HG03139 (cell line): ENCODE measurements around the gene VAV2.
A peak's percentile ranks its signal among the peaks of the same experiment; 100 is the strongest.

ENCODE experiments used
- ATAC-seq: cut with Tn5 transposase; IDR thresholded peaks from one replicate; pipeline ENCODE4 v1.9.1; 2021; ENCODE audit not compliant: unreplicated experiment

VAV2 gene

DNA sequence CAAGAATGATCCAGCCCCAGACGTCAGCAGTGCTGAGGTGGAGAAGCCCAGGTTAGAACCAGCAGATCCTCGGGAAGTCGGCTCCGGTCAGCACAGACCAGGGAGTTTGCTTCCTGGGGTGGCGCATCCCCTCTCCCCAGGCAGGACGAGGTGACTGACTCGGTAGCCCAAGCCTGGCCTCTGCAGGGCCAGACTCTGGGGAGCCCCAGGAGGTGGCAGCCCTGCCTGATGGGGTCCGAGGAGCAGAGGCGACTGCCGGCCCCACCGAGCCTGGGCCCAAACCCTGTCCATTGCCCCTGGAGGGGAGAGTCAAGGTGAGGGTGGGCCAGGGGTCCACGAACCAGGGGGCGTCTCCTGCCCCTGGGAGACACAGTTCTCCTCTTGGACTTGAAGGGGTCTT is 201.1 kb downstream of the VAV2 start:
- no peak for ATAC-seq

DNA sequence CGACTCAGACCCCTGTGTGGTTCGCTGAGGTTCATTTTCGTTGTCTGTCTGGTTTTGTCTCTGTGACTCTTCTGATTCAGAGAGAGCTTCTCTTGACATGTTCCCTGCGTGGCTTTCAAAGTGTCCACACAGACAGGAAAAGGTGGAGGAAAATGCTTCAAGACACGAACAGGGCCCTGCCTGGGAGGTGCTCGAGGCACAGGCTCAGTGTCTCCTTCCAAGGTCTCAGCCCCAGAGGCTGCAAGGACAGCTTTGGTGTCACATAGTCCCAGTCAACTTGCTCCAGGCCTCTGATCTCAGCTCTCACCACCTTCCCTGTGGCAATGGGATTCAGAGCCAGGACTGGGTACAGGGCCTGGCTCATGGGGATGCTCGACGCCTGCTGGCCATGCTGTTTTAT is 202.3 kb downstream of the VAV2 start:
- no peak for ATAC-seq

DNA sequence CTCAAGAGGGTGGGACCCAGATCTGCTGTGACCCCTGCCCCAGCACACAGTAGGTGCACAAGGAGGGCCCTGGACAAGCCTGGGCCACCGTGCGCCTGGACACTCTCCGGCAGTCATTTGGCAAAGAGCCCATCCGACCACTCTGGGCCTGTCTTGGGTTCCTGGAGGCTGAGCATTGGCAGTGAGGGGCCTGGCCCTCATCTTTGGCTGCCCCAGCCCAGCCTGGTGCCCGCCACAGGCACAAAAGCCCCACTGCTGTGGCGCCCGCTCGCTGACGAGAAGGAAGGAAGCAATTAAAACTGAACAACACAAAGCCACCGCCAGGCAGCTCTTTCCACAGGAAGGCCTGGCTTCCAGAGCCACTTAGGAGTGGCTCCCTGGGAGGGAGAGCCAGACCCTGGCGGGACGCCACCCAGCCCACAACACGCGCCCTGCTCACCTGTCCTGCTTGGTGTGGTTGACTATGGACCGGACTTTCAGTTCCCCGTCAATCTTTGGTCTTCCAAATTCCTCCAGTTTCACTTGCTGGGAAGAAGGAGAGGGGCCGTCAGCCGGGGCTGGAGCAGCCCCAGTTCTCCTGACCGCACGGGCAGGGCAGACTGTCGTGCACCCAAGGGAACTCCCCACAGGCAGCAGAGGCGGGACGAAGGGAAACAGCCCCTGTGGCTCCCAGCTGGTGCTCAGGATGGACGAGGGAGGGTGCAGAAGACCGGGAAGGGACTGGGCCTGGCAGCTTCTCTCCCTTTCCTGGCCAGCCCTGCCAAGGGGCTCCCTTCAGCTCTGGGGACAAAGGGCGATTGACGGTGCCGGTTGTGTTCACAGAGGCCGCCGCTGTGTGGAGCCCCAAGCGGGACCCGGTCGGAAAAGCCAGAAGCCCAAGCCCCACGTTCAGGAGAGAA is 203.1 kb downstream of the VAV2 start:
- no peak for ATAC-seq

DNA sequence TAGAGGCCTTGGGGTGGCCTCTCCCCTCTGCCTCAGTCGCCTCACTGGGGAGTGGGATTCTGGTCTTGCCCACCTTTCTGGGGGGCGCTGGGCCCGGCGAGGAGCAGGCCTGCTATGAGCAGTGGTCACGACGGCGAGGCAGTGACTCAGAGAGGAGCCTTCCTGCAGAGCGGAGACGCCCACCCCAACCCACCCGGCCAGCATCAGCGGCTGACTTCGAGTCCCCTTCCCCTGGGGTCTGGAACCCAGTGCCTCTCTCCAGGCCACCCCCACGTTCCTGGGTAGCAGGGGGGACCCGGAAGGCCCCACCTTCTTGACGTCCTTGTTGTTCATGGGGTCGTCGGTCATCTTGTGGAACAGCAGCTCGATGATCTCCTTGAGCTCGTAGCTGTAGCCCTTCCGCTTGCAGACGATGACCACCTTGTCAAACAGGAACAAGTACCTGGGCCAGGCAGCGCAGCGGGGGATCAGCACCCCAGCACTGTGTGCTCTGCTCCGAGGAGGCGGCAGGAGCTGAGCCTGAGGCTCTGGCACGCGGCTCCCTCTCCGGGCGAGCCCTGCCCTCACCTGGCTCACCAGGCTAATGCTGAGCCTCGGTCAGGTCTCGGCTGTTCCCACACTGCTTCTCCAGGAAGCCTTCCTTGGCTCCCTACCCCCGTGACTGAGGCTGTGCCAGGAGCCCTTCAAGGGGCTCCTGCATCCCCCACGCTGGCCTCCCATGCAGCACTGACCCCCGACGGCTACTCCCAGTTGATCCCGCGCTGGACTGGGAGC is 203.9 kb downstream of the VAV2 start:
- ATAC-seq: no peak

DNA sequence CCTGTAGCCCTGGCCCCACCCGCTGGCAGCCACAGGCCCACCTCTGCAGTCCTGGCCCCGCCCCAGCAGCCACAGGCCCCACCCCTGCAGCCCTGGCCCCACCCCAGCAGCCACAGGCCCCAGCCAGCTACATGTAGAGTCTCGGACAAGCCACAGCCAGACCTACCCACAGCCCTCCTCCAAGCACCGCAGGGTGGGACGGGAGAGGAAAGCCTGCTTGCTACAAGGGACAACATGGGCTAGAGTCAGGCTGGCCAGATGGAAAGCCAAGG is 204.4 kb downstream of the VAV2 start:
- ATAC-seq: peak; percentile 51

DNA sequence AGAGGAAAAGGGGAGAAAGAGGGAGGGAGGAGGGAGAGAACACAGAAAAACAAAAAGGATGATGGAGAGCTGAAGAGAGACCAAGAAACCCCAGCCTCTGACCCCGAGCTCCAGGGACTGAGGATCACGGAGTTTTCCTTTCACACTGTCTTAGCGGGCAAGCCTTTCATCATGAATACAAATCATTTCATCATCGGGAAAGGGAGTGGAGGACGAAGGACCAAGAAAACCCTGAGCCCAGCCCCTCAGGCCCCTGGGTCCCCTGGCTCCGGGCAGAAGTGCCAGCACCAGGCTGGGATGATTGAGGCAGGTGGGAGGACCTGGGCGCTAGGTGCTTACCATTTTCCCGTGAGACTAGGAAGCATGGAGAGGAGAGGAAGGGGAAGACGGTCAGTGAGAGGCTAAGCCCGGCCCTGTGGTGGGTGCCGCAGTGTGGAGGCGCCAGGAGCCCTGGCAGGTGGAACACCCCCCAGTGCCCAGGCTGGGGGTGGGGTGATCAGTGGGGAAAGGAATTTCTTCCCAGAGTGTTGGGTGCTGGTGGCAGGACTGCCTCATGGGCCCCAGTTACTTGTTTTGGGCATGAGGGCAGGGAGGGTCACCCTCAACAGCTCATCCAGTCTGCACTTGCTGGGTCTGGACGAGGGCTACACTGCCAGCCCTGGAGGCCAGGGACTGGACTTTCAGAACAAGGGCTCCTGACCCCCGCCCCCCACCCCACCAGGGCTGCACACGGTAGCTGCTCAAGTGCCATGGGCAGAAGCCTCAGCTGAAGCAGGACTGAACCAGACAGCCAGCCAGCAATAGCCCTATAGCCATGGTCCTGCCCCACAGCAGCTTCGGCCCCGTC is 205.0 kb downstream of the VAV2 start:
- ATAC-seq: no peak

DNA sequence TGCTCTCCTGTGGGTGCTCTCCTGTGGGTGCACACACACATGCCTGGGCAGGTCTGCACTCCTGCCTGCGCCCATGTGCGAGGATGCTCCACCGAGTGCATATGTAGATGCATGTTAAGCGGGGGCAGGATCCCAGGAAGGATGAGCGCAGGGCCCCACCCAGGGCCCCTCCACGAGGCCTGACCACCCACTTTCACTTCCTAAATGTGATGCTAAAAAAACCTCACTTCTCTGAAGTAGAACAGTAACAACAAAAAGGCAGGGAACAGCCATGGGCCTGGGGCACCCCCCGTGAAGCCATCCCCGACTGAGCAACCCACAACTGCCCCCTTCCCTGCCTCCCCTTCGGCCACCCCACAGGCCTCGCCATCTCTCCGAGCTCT is 205.8 kb downstream of the VAV2 start:
- peak; percentile 53 for ATAC-seq

DNA sequence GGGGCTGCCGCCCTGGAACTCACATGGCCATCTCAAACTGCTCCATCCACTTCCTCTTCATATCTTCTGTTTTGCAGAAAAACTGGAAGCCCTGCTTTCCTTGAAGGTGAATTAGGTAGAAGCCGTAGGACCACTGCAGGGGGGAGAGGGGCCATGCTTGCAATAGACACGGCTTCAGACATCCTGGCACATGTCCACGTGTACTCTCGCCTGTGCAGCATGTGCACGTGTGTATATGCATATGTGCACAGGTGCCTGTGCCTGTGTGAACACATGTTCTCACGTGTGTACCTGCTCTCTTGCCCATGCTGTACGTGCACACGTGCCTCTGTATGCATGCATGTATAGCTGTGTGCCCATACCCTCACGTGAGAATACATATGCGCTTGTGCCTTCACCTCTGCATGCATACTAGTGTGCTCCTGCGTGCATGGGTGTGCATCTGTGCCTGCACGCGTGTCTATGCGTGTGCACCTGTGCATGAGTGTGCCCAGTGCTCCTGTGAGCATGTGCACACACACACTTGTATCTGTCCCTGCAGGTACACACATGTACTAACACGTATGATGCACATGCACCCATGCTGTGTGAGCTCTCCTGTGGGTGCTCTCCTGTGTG is 206.3 kb downstream of the VAV2 start:
- ATAC-seq: no peak

DNA sequence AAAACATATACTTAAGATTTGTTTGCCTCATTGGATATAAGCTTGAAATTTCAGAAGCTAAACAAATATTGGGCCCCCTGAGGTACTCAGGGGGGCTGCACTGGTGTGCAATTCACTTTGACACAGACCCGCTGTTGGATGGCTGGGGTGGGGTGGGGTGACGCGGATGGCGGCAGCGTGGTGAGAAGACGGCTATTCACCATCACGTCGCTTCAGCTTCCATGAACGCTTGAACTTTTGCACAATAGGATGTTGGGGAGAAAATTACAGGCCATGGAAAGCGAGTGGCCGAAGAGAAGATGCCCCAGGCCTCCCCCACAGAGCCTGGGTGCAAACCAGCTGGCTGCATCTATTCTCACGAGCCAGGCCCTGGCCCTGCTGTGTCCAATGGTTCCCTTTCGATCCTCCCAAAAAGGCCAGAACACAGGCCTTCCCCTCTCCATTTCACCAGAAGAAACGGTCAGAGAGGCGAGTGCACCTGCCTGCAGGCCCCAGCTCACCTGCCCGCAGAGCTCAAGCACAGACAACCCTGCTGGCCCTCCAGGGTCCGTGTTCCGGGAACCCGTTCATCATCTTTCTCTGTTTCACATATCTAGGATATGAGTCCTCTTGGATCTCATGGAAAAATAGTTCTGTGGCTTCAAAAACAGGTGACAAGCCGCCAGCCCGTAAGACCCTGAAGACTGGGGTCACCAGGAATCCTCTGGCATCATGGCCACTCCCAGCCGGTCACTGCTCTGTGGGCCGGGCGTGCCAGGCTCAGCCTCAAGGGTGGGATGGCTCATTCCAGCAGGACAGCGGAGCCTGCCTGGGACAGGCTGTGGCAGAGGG is 207.2 kb downstream of the VAV2 start:
- ATAC-seq: no peak

DNA sequence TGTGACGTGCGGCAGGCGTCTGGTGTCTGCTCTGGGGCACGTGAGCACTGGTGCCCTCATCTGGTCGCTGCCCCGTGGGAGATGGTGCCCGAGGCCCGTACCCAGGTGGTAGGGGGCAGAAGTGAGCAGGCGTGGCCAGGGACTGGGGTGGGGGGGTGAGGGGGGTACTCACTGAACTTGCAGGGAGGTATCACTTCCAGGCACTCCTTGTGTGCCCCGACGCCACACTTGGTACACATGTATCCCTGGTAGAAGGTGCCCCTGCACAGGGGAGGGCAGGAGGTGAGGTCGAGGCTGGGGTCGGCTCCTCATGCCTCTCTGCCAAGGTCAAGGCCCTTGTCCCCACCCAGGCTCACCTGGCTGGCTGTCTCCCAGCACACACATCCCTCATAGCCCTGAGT is 208.8 kb downstream of the VAV2 start:
- no peak for ATAC-seq

DNA sequence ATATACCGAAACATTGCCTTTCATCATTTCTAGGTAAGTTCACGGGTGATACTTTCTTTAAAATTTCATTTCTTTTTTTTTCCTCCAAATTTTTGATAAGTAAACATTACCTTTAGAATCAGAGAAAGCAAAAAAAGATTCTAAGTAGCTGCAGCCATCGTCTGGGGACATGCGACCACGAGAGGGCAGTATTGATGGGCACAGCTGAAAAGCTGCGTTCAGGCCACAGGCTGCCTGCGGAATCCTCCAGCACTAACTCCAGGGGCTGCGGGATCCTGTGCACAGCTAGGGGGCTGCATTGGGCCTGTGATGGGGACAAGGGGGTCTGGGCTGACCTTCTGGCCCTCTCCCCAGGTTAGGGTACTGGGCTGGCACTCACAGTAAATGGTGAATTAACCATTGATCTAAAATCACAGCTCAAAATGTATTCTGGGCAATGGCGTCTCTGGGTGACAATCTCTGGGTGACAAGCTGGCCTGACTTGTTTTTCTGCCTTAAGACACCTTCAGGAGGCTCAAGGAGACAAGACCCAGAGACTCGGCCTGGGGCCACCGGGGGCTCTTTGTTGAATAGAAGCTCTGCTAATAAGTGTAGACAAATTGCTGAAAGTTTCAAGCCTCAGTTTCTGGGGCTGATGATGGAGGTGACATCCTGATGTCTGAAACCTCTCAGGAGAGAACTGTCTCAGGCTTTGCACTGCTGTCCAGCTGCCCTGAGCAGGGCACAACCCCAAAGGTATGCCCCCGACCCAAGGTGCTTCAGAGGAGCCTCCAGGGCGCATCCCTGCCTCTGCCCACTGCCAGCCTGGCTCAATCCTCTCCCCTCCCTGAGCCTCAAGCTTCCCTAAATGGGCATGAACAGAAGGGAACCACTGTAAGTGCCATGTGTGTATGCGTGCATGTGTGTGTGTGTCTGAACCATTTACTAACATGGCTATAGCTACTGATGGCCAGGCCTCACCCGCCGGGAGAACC is 209.7 kb downstream of the VAV2 start:
- no peak for ATAC-seq

DNA sequence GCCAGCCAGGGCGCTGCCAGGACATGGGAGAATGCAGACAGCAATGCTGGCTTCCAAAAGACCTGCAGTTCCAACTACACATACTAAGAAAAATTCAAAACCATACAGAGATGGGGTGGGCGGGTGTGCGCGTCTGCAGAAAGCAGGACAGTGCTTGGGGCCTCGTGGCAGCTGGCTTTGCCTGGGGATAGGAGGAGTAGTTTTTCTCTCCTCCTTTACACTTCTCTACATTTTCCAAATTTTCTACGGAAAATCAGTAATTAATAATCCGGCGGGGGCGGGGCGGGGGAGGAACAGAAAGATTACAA is 210.3 kb downstream of the VAV2 start:
- ATAC-seq: no peak

DNA sequence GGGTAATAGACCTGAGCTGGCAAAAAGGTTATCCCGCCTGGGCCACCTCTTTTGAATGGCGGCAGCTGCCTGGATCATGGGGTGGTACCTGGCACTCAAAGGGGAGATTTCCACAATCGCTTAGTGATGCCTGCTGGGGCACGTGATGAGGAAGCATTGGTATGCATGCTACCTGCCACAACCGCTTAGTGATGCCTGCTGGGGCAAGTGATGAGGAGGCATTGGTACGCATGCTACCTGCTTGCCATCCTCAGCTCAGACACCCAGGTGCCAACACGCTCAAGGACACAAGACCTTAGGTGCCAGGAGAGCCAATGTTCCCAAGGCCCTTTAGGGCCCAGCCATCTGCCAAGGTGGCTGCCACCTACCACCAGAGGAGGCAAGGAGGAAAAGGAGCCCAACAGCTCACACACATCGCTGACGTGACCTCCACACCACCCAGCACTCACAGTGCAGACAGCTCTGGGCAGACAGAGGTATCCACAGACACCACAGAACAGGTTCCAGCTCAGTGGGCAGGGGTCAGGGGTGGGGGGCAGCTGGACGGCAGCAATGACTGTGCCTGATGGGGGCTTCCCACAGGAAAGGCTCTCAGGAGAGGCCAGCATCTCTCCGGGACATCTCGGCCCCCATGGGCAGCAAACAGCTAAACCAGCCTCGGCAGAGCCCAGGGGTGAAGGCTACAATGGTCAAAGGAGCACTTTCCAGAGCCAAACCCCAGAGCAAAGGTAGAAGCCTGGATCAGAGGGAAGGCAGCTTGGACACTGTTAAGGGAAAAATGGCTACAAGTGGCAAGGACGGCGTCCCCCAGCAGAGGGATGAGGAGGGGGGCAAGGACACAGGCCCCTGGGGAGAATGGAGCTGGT is 210.9 kb downstream of the VAV2 start:
- ATAC-seq: no peak

DNA sequence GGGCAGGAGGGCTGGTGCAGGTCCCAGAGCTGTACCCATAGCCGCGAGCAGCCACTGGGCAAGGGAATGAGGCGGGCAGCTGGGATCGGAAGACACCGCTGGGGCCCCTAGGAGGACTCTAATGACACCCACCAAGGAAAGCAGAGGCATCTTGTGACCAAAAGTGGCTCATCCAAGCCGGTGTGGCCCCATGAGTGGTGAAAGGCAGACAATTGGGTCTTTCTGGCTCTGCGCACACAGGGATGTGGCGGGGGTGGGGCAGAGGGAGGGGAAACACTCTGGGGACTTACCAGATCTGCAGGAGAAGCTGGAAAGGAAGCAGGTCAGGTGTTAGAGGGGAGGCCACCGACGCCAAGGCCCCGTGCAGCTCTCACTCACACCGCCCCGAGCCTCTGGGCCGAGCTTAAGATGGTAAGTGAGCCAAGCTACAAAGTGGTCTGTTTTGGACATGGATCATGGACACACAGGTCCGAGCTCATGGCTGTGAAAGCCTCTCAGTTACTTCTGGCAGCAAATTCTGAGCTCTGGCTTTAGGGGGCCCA is 211.6 kb downstream of the VAV2 start:
- no peak for ATAC-seq

DNA sequence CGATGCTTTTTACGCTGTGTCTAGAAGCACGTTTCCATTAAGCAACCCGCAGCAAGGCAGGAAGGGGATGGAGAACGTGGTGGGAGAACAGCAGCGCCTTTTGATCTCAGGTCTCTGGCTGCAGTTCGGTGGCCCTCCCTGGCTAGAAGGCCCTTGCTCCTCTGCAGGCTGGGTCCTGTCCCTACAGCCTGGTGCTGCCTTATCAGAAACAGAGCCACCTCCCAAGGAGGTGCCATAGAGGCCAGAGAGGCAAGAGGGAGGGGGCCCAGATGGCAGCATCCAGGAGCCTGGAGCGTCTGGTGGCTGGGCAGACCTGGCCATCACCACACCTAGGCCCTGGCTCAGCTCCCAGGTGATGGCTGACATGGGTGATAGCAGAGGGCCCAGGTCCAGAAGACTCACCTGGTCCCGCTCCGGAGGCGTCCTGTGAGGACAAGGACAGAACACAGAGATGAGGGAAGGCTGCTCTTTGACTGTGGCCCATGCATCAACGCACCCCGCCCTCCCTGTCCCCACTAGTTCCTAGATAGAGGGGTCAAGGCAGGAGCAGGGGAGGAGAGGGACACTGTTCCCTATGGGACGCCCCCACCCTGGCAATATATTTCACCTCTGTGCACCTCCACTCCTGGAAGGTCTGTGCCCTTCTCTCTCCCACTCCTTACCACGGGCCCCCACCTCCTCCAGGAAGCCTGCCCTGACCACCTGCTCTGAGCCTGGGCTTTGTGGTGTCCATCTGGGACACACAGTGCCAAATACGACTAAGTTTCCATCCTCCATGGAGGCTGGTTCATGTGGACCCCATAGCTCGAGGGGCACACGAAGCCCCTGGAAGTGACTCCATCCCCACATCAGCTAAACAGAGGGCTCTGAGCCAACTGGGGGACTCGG is 212.4 kb downstream of the VAV2 start:
- ATAC-seq: no peak

DNA sequence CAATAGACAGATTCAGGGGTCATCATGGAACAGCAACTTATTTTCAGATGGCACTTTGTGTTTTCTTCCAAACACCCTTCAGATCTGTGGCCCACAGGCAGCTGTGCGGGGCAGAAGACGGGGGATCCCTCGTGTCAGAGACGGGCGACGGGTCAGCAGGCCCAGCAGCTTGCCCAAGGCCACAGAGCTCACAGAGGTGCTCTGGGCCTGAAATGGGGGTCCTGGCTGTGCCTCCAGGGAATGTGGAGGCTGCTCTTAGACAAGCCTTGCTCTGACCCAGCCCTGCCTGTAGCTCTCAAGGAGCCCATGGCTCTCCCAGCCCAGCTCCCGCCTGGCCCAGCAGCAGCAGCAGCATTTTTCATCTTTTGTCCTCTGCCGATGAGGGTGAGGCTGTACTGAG is 213.0 kb downstream of the VAV2 start:
- ATAC-seq: no peak

DNA sequence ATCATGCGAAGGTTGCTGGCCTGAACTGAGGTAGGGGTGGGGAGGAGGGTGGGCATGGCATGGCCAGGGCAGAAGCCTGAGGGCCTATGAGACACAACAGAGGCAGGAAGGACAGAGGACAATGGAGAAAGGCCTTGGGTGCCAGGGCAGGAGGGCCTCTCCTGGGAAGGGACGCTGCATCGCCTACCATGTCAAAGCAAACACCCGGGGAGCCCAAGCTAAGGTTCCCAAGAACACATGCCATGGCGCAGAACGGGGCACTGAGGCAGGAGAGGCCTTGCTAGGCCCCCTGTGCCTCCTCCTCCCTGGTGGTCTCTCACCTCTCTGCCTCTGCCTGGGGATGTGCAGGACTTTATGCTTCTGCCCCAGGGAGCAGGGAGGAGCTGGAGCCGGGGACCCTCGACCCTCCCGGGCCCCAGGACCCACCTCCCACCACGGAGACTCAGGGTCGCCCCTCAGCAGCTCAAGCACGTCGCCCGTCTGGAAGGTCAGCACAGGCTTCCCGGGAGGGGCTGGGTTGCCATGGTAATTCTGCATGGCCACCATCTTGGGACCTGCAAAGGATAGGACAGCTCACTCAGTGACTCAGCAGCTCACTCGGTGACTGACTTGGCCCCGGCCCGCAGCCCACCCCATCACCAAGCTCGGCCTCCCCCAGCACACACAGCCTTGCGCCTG is 213.6 kb downstream of the VAV2 start:
- no peak for ATAC-seq
